Sigmoid colon (tissue), 7 donors: ENCODE results near the gene ENOX2. TPM values are rescaled to one million over a fixed set of nuclear protein-coding genes. Genes with fewer than 3 reads are reported as not detected.
A peak's percentile ranks its signal among the peaks of the same experiment; 100 is the strongest.

Experiments used
- DNase-seq: peaks from one replicate; pipeline ENCODE4 v3.0.0-alpha.2; 2019
- H3K27ac ChIP-seq, 4 donors: fragments of 200-600 bp; sonication (generic); one replicate each; pipeline ENCODE4 v1.5.1; 2016 to 2019; ENCODE audit warnings: mild to moderate bottlenecking in 1 of 4
- H3K27me3 ChIP-seq, 3 donors: fragments of 200-600 bp; sonication (generic); one replicate each; pipeline ENCODE4 v1.5.1; 2019; ENCODE audit warnings: mild to moderate bottlenecking in 1 of 3
- H3K36me3 ChIP-seq, 4 donors: fragments of 200-600 bp; sonication (generic); one replicate each; pipeline ENCODE4 v1.5.1; 2016 to 2019
- H3K4me1 ChIP-seq, 4 donors: fragments of 200-600 bp; sonication (generic); one replicate each; pipeline ENCODE4 v1.5.1; 2017 to 2019
- H3K4me3 ChIP-seq, 4 donors: fragments of 200-600 bp; sonication (generic); one replicate each; pipeline ENCODE4 v1.5.1; 2017 to 2019; ENCODE audit warnings: mild to moderate bottlenecking in 2 of 4, moderate library complexity in 1 of 4
- H3K9me3 ChIP-seq, 4 donors: fragments of 200-600 bp in 3 of 4; sonication (generic) in 3 of 4; one replicate each; pipeline versions ENCODE4 v1.5.1 to v1.6.1; 2013 to 2019
- EP300 ChIP-seq, 4 donors: sonication (generic); formaldehyde crosslinking; IDR thresholded peaks; one replicate each; pipeline ENCODE4 v1.6.1; 2017; ENCODE audit warnings: antibody characterized with exemption in 4 of 4
- POLR2A ChIP-seq, 2 donors: fragments of 450-650 bp; IDR thresholded peaks; one replicate each; pipeline ENCODE4 v1.6.1; 2016; ENCODE audit warnings: antibody characterized with exemption in 2 of 2, mild to moderate bottlenecking in 2 of 2, moderate library complexity in 2 of 2
- POLR2AphosphoS5 ChIP-seq, 4 donors: sonication (generic); formaldehyde crosslinking; IDR thresholded peaks; one replicate each; pipeline ENCODE4 v1.6.1; 2017; ENCODE audit warnings: antibody characterized with exemption in 4 of 4
- WGBS, 2 donors: extraction: QIAGEN DNeasy Blood & Tissue Kit; methylation state at CpG; one replicate each; pipeline ENCODE4 v1.1.7; 2013; 5-methylcytosine and 5-hydroxymethylcytosine counted together
- intact Hi-C: fragments of 100-400 bp; cut with DNase I; formaldehyde crosslinking; loops from one replicate; pipeline ENCODE4 v1.15.1; 2023
- polyA plus RNA-seq, 3 donors: library from polyadenylated mRNA; stranded (reverse); fragments of 200-250 nt; gene quantifications; one replicate each; pipeline ENCODE4 v1.2.3, GENCODE V29; 2013
- total RNA-seq, 4 donors: library from RNA; depleted of rRNA; stranded (reverse); fragments of >200 nt; gene quantifications; one replicate each; pipeline ENCODE4 v1.1.0, GENCODE V29; 2016
- TF ChIP-seq, protein P1 (sequence below), 4 experiments: fragments of 450-650 bp in 3 of 4; fragments of 200-600 bp in 1 of 4; IDR thresholded peaks; one replicate each; pipeline ENCODE4 v1.5.1; 2016 to 2019; ENCODE audit warnings: antibody characterized with exemption in 4 of 4, mild to moderate bottlenecking in 3 of 4, moderate library complexity in 2 of 4
- donor health status: healthy with polysubstance abuse.
- donor health status: Bipolar disorder and iron deficiency.
- donor health status: healthy.

Gene ENOX2
- total and polyA plus RNA-seq, 7 donors, result 2.4 to 28.9 (median 18.8) TPM

DNA sequence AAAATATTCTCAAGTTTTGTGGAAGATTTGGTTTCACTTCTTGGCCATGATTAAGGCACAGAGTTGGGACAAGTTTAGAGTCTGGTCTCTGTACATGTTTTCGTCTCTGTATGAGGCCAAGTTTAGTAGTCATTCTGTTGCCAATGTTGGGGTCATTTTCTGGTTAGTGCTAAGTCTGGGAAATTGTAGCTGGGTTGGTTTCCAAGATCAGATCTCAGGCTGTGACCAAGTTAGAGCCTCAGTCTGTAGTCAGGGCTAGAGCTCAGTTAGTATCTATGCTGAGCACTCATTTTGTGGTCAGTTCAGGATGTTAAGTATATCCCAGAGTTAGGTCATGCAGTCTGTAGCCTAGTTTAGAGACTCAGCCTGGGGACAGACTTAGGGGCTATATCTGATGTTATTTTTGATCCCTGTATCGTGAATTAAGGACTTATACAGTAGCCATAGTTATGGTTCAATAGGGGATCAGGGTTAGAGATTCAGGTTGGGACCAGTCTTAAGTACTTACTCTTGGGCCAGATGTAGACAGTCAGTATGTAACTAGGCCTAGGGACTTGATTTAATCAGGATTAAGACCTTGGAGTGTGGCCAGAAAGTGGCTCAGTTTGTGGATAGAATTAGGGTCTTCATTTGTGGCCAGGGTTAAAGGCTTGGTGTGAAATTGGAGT, 6.6 kb upstream of the ENOX2 start:
- Histone ChIP-seq H3K36me3 (no peaks in the 10 kb centered on the region), H3K9me3 (no peaks in the 10 kb centered on the region), H3K27me3 (no peaks in the 10 kb centered on the region), H3K4me3 (no peak overlapping the region), H3K27ac (no peak overlapping the region), H3K4me1 (no peaks in the 10 kb centered on the region)
- WGBS, 2 donors, result 90 to 91% methylated on average over 2 of the region's 2 CpGs
- TF ChIP-seq, protein P1, sequence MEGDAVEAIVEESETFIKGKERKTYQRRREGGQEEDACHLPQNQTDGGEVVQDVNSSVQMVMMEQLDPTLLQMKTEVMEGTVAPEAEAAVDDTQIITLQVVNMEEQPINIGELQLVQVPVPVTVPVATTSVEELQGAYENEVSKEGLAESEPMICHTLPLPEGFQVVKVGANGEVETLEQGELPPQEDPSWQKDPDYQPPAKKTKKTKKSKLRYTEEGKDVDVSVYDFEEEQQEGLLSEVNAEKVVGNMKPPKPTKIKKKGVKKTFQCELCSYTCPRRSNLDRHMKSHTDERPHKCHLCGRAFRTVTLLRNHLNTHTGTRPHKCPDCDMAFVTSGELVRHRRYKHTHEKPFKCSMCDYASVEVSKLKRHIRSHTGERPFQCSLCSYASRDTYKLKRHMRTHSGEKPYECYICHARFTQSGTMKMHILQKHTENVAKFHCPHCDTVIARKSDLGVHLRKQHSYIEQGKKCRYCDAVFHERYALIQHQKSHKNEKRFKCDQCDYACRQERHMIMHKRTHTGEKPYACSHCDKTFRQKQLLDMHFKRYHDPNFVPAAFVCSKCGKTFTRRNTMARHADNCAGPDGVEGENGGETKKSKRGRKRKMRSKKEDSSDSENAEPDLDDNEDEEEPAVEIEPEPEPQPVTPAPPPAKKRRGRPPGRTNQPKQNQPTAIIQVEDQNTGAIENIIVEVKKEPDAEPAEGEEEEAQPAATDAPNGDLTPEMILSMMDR (IDR thresholded peaks at IDR 0.05), result no peak
- no peak for TF ChIP-seq EP300 (IDR thresholded peaks at IDR 0.05)
- no peak for TF ChIP-seq POLR2AphosphoS5 (IDR thresholded peaks at IDR 0.05)
- TF ChIP-seq POLR2A (IDR thresholded peaks at IDR 0.05), result no peak
- intact Hi-C loops, result loop anchor here (5.0 kb wide), 1 partner anchor 512 kb away; no protein-coding TSS in a partner anchor
- no peak for DNase-seq

DNA sequence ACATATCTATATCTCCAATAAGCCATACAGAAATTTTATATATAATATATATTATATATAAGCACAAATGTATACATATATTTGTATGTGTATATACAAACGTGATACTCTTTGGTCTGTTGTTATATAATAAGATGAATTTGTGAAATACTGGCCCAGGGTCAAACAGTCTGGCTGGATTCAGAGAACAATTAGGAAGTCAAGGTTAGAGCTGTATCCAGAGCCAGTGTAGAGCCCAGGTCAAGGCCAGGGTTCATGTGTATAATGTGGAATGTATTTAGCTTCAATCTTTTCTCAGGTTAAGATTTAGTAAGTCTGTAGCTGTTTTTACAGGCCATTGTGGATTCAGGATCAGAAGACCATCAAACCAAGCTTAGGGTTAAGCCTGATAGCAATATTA, 3.8 kb upstream of the ENOX2 start:
- no peak for DNase-seq
- TF ChIP-seq POLR2AphosphoS5 (IDR thresholded peaks at IDR 0.05), result no peak
- no peak for TF ChIP-seq EP300 (IDR thresholded peaks at IDR 0.05)
- no peak for TF ChIP-seq POLR2A (IDR thresholded peaks at IDR 0.05)
- TF ChIP-seq, protein P1 (IDR thresholded peaks at IDR 0.05), result no peak
- no peaks in the 10 kb centered on the region for H3K27me3 ChIP-seq
- peaks cover 0 to 5% (median 0%) of the 10 kb centered on the region in 4 donors for H3K4me1 ChIP-seq
- no peaks in the 10 kb centered on the region for H3K36me3 ChIP-seq
- no peak overlapping the region for H3K27ac ChIP-seq
- intact Hi-C loops, result no loop called here
- no peaks in the 10 kb centered on the region for H3K9me3 ChIP-seq
- WGBS, 2 donors, result 71 to 79% methylated on average over 1 of the region's 1 CpG
- no peak overlapping the region for H3K4me3 ChIP-seq

DNA sequence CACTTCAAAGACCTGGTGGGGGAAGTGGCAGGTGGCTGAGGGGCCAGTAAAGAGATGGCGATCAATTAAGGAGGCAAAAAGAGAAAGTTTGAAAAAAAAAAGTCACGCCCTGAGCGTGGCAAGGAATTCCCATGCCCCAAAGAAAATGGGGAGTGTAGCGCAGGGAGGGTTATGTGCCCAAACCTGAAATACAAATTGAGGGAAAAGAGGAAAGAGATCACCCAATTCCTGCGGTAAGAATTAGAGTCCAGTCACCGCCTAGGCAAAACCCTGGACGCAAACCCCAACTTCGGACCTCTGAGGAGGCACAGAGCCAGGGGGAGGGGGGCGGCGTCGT, 595 bp downstream of the ENOX2 start:
- WGBS, 2 donors, result 1 to 2% methylated on average over 11 of the region's 11 CpGs
- intact Hi-C loops, result loop anchor here (5.0 kb wide), 1 partner anchor 500 kb away; the partner anchor contains the start of gene RBMX2
- H3K27me3 ChIP-seq, result no peaks in the 10 kb centered on the region

DNA sequence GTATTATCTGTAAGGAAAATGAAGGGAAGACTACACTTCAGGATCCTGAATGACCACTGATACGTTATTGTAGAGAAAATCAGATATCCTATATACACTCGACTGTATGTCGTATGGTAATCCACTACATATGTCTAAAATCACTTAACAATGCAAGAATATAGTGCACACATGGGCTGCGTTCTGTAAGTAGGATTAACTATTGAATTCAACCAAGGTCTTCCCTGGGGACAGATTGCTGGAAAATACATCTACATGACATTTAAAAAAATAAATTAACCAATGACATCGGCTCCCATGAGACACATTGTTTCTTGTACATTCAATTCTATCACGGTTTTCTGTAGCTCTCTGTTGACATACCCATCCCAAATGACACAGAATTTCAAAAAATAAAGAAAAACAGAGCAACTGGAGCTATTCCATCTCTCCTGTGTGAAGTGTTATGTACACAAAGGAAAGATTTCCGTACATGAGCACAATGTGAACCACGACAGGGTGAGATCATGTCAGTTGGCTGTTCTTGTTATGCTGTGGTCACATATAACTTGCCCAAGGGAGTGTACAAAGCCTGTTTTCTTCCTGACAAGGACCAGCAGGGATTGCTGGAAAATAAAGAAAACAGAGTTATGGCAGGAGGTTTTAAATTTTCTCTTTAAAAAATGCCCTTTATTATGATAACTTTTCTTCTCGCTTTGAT, 6.1 kb downstream of the ENOX2 start:
- TF ChIP-seq EP300 (IDR thresholded peaks at IDR 0.05) (no peak), POLR2AphosphoS5 (IDR thresholded peaks at IDR 0.05) (peak in 2 of 4 donors; percentile 9 to 11)
- H3K9me3 ChIP-seq, result no peaks in the 10 kb centered on the region
- H3K4me1 ChIP-seq, result peaks cover 0 to 23% (median 13%) of the 10 kb centered on the region in 4 donors
- intact Hi-C loops, result no loop called here
- no peaks in the 10 kb centered on the region for H3K27me3 ChIP-seq
- no peaks in the 10 kb centered on the region for H3K36me3 ChIP-seq
- 89 to 93% methylated on average over 9 of the region's 9 CpGs for WGBS, 2 donors
- H3K27ac ChIP-seq, result peak overlapping the region in 2 of 4 donors; percentile 49 to 57
- no peak for DNase-seq
- H3K4me3 ChIP-seq, result no peak overlapping the region

More for the DNA sequence above, 595 bp downstream of the ENOX2 start:
- peak overlapping the region; percentile 81 to 90 (median 83) for H3K27ac ChIP-seq
- TF ChIP-seq POLR2A (IDR thresholded peaks at IDR 0.05) (no peak), POLR2AphosphoS5 (IDR thresholded peaks at IDR 0.05) (no peak), EP300 (IDR thresholded peaks at IDR 0.05) (no peak)
- TF ChIP-seq, protein P1 (IDR thresholded peaks at IDR 0.05), result no peak
- H3K4me1 ChIP-seq, result peaks cover 0 to 6% (median 3%) of the 10 kb centered on the region in 4 donors
- H3K9me3 ChIP-seq, result no peaks in the 10 kb centered on the region
- H3K4me3 ChIP-seq, result peak overlapping the region; percentile 60 to 72 (median 66)
- no peaks in the 10 kb centered on the region for H3K36me3 ChIP-seq
- DNase-seq, result no peak

DNA sequence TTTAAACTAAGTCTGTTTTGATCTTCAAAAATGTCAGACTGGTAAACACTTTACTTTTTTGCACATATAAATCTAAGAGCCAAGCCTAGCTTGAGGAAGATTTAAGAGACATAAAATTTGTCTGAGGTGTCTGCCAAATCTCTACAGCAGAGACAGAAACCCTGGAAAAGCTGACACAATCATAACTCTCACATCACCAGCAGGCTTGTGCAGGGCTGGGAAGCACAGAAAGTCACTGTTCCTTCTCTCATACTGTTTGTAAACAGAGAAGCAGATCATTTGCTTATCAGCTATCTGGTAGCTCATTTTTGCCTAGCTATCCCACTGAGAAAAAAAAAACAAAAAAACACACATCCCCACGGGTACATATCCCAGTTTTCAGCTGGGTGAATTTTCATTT, 7.0 kb downstream of the ENOX2 start:
- no peaks in the 10 kb centered on the region for H3K27me3 ChIP-seq
- intact Hi-C loops, result no loop called here
- WGBS, 2 donors, result 61 to 71% methylated on average over 1 of the region's 1 CpG
- H3K4me1 ChIP-seq, result peaks cover 0 to 23% (median 11%) of the 10 kb centered on the region in 4 donors
- DNase-seq, result no peak
- no peaks in the 10 kb centered on the region for H3K36me3 ChIP-seq
- H3K9me3 ChIP-seq, result no peaks in the 10 kb centered on the region
- H3K4me3 ChIP-seq, result no peak overlapping the region
- peak overlapping the region in 3 of 4 donors; percentile 34 to 57 (median 49) for H3K27ac ChIP-seq
- TF ChIP-seq EP300 (IDR thresholded peaks at IDR 0.05), result no peak
